OCI-LY7 (cell line): ENCODE measurements around the gene KIRREL1. TPM values are rescaled to one million over a fixed set of nuclear protein-coding genes. Genes with fewer than 3 reads are reported as not detected.

Experiments
- BruUV-seq: library from RNA; stranded (reverse); fragments of 400-500 nt; replicated peaks from 2 replicates; lab custom pipeline; 2021; lab: Mats Ljungman, UMichigan
- CTCF ChIA-PET: fragments of 300-600 bp; sonication (Branson Sonifier 250); formaldehyde crosslinking; loops from one replicate; lab custom pipeline; 2022; ENCODE audit warnings: antibody characterized with exemption; ENCODE audit not compliant: unreplicated experiment; lab: Charles Lee
- POLR2A ChIA-PET: fragments of 300-600 bp; sonication (Branson Sonifier 250); formaldehyde crosslinking; loops from one replicate; lab custom pipeline; 2022; ENCODE audit warnings: antibody characterized with exemption; lab: Charles Lee
- DNase-seq: peaks from one replicate; pipeline ENCODE4 v3.0.0-alpha.2; 2015; ENCODE audit warnings: low spot score
- H2AFZ ChIP-seq: fragments of 200-600 bp; sonication (generic), shearing (Covaris generic); 2 replicates; pipeline ENCODE4 v1.6.1; 2014; ENCODE audit warnings: mild to moderate bottlenecking, antibody characterized with exemption, low read length, moderate library complexity
- H3K27ac ChIP-seq: fragments of 200-600 bp; sonication (generic); 2 replicates; pipeline ENCODE4 v1.5.1; 2014; ENCODE audit warnings: mixed run types, low read depth, mild to moderate bottlenecking, moderate library complexity, low read length, inconsistent platforms; ENCODE audit not compliant: poor library complexity, severe bottlenecking
- H3K36me3 ChIP-seq: fragments of 200-600 bp; sonication (generic); 2 replicates; pipeline ENCODE4 v1.6.1; 2014; ENCODE audit warnings: mild to moderate bottlenecking, antibody characterized with exemption, low read length, moderate library complexity, mixed read lengths; ENCODE audit not compliant: insufficient read depth
- H3K4me1 ChIP-seq: fragments of 200-600 bp; sonication (generic); 2 replicates; pipeline ENCODE4 v1.5.1; 2014; ENCODE audit warnings: mild to moderate bottlenecking, low read length; ENCODE audit not compliant: insufficient read depth, poor library complexity, severe bottlenecking
- H3K4me2 ChIP-seq: fragments of 200-600 bp; sonication (generic); 2 replicates; pipeline ENCODE4 v1.6.1; 2014; ENCODE audit warnings: mild to moderate bottlenecking, low read length
- H3K4me3 ChIP-seq: fragments of 200-600 bp; sonication (generic); 2 replicates; pipeline ENCODE4 v1.5.1; 2014; ENCODE audit warnings: mild to moderate bottlenecking, low read depth, low read length; ENCODE audit not compliant: poor library complexity, severe bottlenecking
- H3K79me2 ChIP-seq: fragments of 200-600 bp; sonication (generic); 2 replicates; pipeline ENCODE4 v1.6.1; 2016; ENCODE audit warnings: low read depth, mild to moderate bottlenecking, low read length, moderate library complexity, mixed read lengths; ENCODE audit not compliant: insufficient read depth
- H3K9me2 ChIP-seq: fragments of 200-600 bp; sonication (generic); 2 replicates; pipeline ENCODE4 v1.6.1; 2016; ENCODE audit warnings: mild to moderate bottlenecking, low read length, mixed read lengths; ENCODE audit not compliant: insufficient read depth
- H3K9me3 ChIP-seq: fragments of 200-600 bp; sonication (generic); 2 replicates; pipeline ENCODE4 v1.6.1; 2014; ENCODE audit warnings: mild to moderate bottlenecking, mixed run types, low read length, mixed read lengths
- H4K20me1 ChIP-seq: fragments of 200-600 bp; sonication (generic); 2 replicates; pipeline ENCODE4 v1.6.1; 2014; ENCODE audit warnings: mild to moderate bottlenecking, antibody characterized with exemption, low read length, moderate library complexity, mixed read lengths; ENCODE audit not compliant: insufficient read depth
- EZH2phosphoT487 ChIP-seq: fragments of 200-600 bp; sonication (generic); IDR thresholded peaks from 2 replicates; pipeline ENCODE4 v1.6.1; 2018; ENCODE audit warnings: low read depth, borderline replicate concordance, mild to moderate bottlenecking, mixed run types, antibody characterized with exemption, low read length, moderate library complexity, mixed read lengths
- intact Hi-C: fragments of 100-400 bp; cut with micrococcal nuclease; formaldehyde crosslinking; loops from one replicate; pipeline ENCODE4 v1.10.0; 2022; ENCODE audit not compliant: unreplicated experiment
- total RNA-seq, 2 experiments: library from RNA; depleted of rRNA in 1 of 2; stranded (reverse); fragments of >200 nt in 1 of 2; shearing (Covaris generic) in 1 of 2; gene quantifications; 2 replicates each; pipeline ENCODE4 v1.2.3, GENCODE V29; 2014 to 2022
- TF ChIP-seq, protein P1 (sequence below): fragments of 200-600 bp; sonication (generic); conservative IDR thresholded peaks from 2 replicates; pipeline ENCODE4 v1.5.1; 2014; ENCODE audit warnings: mild to moderate bottlenecking, antibody characterized with exemption, low read length, moderate library complexity, mixed read lengths

The KIRREL1 gene
- total RNA-seq, 2 experiments from 2014 or later: not detected

- no peaks in the 10 kb centered on the region for H3K79me2 ChIP-seq
These were observed 10.0 kb downstream of the KIRREL1 start for GRCh38 chr1:158003406-158003800.

GRCh38 chr1:158005224-158005623 lies 11.8 kb downstream of the KIRREL1 start:
- intact Hi-C loops: no loop called here

More at GRCh38 chr1:158003406-158003800, 10.0 kb downstream of the KIRREL1 start:
- no peaks in the 10 kb centered on the region for H3K4me1 ChIP-seq
- H3K9me3 ChIP-seq: no peaks in the 10 kb centered on the region
- H3K4me2 ChIP-seq: no peak overlapping the region
- H3K4me3 ChIP-seq: no peak overlapping the region
- ChIA-PET CTCF (no interaction called here), POLR2A (no interaction called here)
- no peaks in the 10 kb centered on the region for H4K20me1 ChIP-seq
- intact Hi-C loops: no loop called here
- no peak overlapping the region for H3K27ac ChIP-seq
- no TSS peak for BruUV-seq
- H3K36me3 ChIP-seq: no peaks in the 10 kb centered on the region
- TF ChIP-seq EZH2phosphoT487: no peak
- TF ChIP-seq, protein P1, sequence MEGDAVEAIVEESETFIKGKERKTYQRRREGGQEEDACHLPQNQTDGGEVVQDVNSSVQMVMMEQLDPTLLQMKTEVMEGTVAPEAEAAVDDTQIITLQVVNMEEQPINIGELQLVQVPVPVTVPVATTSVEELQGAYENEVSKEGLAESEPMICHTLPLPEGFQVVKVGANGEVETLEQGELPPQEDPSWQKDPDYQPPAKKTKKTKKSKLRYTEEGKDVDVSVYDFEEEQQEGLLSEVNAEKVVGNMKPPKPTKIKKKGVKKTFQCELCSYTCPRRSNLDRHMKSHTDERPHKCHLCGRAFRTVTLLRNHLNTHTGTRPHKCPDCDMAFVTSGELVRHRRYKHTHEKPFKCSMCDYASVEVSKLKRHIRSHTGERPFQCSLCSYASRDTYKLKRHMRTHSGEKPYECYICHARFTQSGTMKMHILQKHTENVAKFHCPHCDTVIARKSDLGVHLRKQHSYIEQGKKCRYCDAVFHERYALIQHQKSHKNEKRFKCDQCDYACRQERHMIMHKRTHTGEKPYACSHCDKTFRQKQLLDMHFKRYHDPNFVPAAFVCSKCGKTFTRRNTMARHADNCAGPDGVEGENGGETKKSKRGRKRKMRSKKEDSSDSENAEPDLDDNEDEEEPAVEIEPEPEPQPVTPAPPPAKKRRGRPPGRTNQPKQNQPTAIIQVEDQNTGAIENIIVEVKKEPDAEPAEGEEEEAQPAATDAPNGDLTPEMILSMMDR: no peak
- H3K9me2 ChIP-seq: no peaks in the 10 kb centered on the region
- DNase-seq: no peak
- no peak overlapping the region for H2AFZ ChIP-seq

DNA sequence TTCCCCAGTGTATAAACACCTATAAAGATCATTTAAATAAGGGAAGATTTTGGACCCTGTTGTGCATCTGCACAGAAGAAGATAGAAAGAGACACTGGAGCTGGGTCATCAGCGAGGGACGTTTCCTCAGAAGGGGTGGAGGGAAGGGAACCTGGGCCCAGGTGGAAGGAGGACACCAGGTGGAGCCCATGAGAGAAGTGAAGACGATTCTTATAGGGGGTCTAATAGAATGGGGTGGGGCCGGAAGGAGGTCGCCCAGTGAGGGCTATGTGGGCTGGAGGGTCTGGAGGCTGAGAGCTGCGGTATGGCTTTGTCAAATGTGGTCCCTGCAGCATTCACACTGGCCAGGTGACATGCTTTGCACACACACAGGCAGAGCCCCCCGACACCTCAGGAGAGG lies 13.7 kb downstream of the KIRREL1 start:
- H3K27ac ChIP-seq: no peak overlapping the region
- H3K4me1 ChIP-seq: no peaks in the 10 kb centered on the region
- no peaks in the 10 kb centered on the region for H3K36me3 ChIP-seq
- intact Hi-C loops: no loop called here
- BruUV-seq: no TSS peak
- no peaks in the 10 kb centered on the region for H3K9me2 ChIP-seq
- no peaks in the 10 kb centered on the region for H3K9me3 ChIP-seq
- POLR2A ChIA-PET: no interaction called here
- no peak overlapping the region for H3K4me3 ChIP-seq
- no peak overlapping the region for H2AFZ ChIP-seq
- no peak overlapping the region for H3K4me2 ChIP-seq
- no peaks in the 10 kb centered on the region for H3K79me2 ChIP-seq
- DNase-seq: no peak
- TF ChIP-seq, protein P1: no peak
- no peak for TF ChIP-seq EZH2phosphoT487
- CTCF ChIA-PET: no interaction called here
- no peaks in the 10 kb centered on the region for H4K20me1 ChIP-seq

More at GRCh38 chr1:158005224-158005623, 11.8 kb downstream of the KIRREL1 start:
- POLR2A ChIA-PET: no interaction called here
- BruUV-seq: no TSS peak
- CTCF ChIA-PET: no interaction called here
- Histone ChIP-seq H2AFZ (no peak overlapping the region), H3K4me3 (no peak overlapping the region), H3K9me2 (no peaks in the 10 kb centered on the region), H3K9me3 (no peaks in the 10 kb centered on the region), H3K4me1 (no peaks in the 10 kb centered on the region), H4K20me1 (no peaks in the 10 kb centered on the region), H3K36me3 (no peaks in the 10 kb centered on the region), H3K27ac (no peak overlapping the region), H3K79me2 (no peaks in the 10 kb centered on the region), H3K4me2 (no peak overlapping the region)
- TF ChIP-seq, protein P1: no peak
- TF ChIP-seq EZH2phosphoT487: no peak
- no peak for DNase-seq
